NCI-H2107 (cell line): ENCODE data around the gene BTBD7.

Source experiments
- DNase-seq: peaks from one replicate; lab custom pipeline; 2025; lab: John Stamatoyannopoulos, UW

Gene BTBD7

GRCh38 chr14:93301821-93302447 is 30.9 kb downstream of the BTBD7 start:
- no peak for DNase-seq

GRCh38 chr14:93299866-93300265 is 33.0 kb downstream of the BTBD7 start:
- no peak for DNase-seq

- no peak for DNase-seq
Observed at GRCh38 chr14:93299416-93299815, 33.4 kb downstream of the BTBD7 start.

- no peak for DNase-seq
Observed at GRCh38 chr14:93295541-93296220, 37.2 kb downstream of the BTBD7 start.

GRCh38 chr14:93286212-93286890 is 46.5 kb downstream of the BTBD7 start:
- no peak for DNase-seq

GRCh38 chr14:93285044-93285443 is 47.8 kb downstream of the BTBD7 start:
- DNase-seq, result no peak

GRCh38 chr14:93281937-93282336 is 50.9 kb downstream of the BTBD7 start:
- DNase-seq, result no peak

GRCh38 chr14:93280743-93281142 is 52.1 kb downstream of the BTBD7 start:
- DNase-seq, result no peak

GRCh38 chr14:93276031-93276716 is 56.7 kb downstream of the BTBD7 start:
- DNase-seq, result no peak

GRCh38 chr14:93274055-93274806 is 58.6 kb downstream of the BTBD7 start:
- DNase-seq, result no peak

GRCh38 chr14:93271111-93271510 is 61.7 kb downstream of the BTBD7 start:
- DNase-seq, result no peak

- DNase-seq, result no peak
Observed at GRCh38 chr14:93269341-93270068, 63.3 kb downstream of the BTBD7 start.

- no peak for DNase-seq
Observed at GRCh38 chr14:93268406-93268805, 64.4 kb downstream of the BTBD7 start.

GRCh38 chr14:93267149-93267711 is 65.6 kb downstream of the BTBD7 start:
- DNase-seq, result no peak

GRCh38 chr14:93266127-93266526 is 66.7 kb downstream of the BTBD7 start:
- no peak for DNase-seq

GRCh38 chr14:93263416-93263815 is 69.4 kb downstream of the BTBD7 start:
- DNase-seq, result no peak

- no peak for DNase-seq
Observed at GRCh38 chr14:93262446-93262845, 70.4 kb downstream of the BTBD7 start.

GRCh38 chr14:93249128-93249831 is 83.6 kb downstream of the BTBD7 start:
- no peak for DNase-seq

- no peak for DNase-seq
Observed at GRCh38 chr14:93246534-93246933, 86.3 kb downstream of the BTBD7 start.

GRCh38 chr14:93245764-93246420 is 86.9 kb downstream of the BTBD7 start:
- no peak for DNase-seq
